Spleen (tissue), 11 donors: ENCODE measurements around the gene USP7. TPM values are rescaled to one million over a fixed set of nuclear protein-coding genes. Genes with fewer than 3 reads are reported as not detected.

Source experiments
- DNase-seq: peaks from one replicate; pipeline ENCODE4 v3.0.0-alpha.2; 2020
- H3K27ac ChIP-seq, 8 donors: fragments of 200-600 bp; sonication (generic) in 7 of 8; 1 replicate in 4 of 8; 2 replicates in 4 of 8; pipeline versions ENCODE4 v1.5.0 to v1.8.0; 2016 to 2021; ENCODE audit warnings: inconsistent platforms in 4 of 8, mild to moderate bottlenecking in 4 of 8, moderate library complexity in 1 of 8
- H3K27me3 ChIP-seq, 7 donors: fragments of 200-600 bp; sonication (generic) in 6 of 7; replicated peaks in 1 of 7; 1 replicate in 4 of 7; 2 replicates in 3 of 7; pipeline versions ENCODE4 v1.5.0 to v1.8.0; 2016 to 2021; ENCODE audit warnings: inconsistent platforms in 3 of 7, mild to moderate bottlenecking in 1 of 7
- H3K36me3 ChIP-seq, 6 donors: fragments of 200-600 bp; sonication (generic) in 5 of 6; 1 replicate in 4 of 6; 2 replicates in 2 of 6; pipeline versions ENCODE4 v1.5.0 to v1.8.0; 2016 to 2021; ENCODE audit warnings: inconsistent platforms in 2 of 6
- H3K4me1 ChIP-seq, 6 donors: fragments of 200-600 bp; sonication (generic) in 5 of 6; 1 replicate in 3 of 6; 2 replicates in 3 of 6; pipeline versions ENCODE4 v1.5.0 to v1.8.0; 2016 to 2021; ENCODE audit warnings: inconsistent platforms in 3 of 6
- H3K4me3 ChIP-seq, 8 donors: fragments of 200-600 bp; sonication (generic) in 7 of 8; 1 replicate in 4 of 8; 2 replicates in 4 of 8; pipeline versions ENCODE4 v1.5.0 to v1.8.0; 2016 to 2021; ENCODE audit warnings: inconsistent platforms in 4 of 8, mild to moderate bottlenecking in 4 of 8, moderate library complexity in 2 of 8
- H3K9me3 ChIP-seq, 8 donors: fragments of 200-600 bp; sonication (generic) in 7 of 8; 1 replicate in 4 of 8; 2 replicates in 4 of 8; pipeline versions ENCODE4 v1.5.0 to v1.8.0; 2016 to 2021; ENCODE audit warnings: inconsistent platforms in 4 of 8
- POLR2A ChIP-seq, 3 donors: fragments of 450-650 bp; IDR thresholded peaks; one replicate each; pipeline ENCODE4 v1.5.1; 2017; ENCODE audit warnings: antibody characterized with exemption in 3 of 3, mild to moderate bottlenecking in 1 of 3
- POLR2AphosphoS5 ChIP-seq, 3 donors: sonication (generic); formaldehyde crosslinking; IDR thresholded peaks; one replicate each; pipeline ENCODE4 v1.5.1; 2017; ENCODE audit warnings: antibody characterized with exemption in 3 of 3
- WGBS, 5 donors: extraction: QIAGEN DNeasy Blood & Tissue Kit in 3 of 5; methylation state at CpG; one replicate each; pipeline versions ENCODE4 v1.1.5 to v1.1.7; 2013 to 2018; 5-methylcytosine and 5-hydroxymethylcytosine counted together
- intact Hi-C: fragments of 100-400 bp; cut with DNase I; formaldehyde crosslinking; loops from one replicate; pipeline ENCODE4 v1.15.0; 2023; ENCODE audit warnings: low total_unique reads
- polyA plus RNA-seq, 3 donors: library from polyadenylated mRNA; stranded (reverse); fragments of 200-250 nt; gene quantifications; one replicate each; pipeline ENCODE4 v1.2.1, GENCODE V29; 2013
- total RNA-seq, 7 donors: library from RNA; depleted of rRNA in 3 of 7; stranded (reverse); fragments of >200 nt in 3 of 7; fragmentation: NEBNext Ultra II Directional in 4 of 7; extraction: Animal tissue kit (Norgen Biotek cat#: 25700) in 4 of 7; gene quantifications; one replicate each; pipeline versions ENCODE4 v1.1.0 to v1.2.1, GENCODE V29; 2016 to 2021
- TF ChIP-seq, protein P1 (sequence below), 11 experiments: fragments of 200-600 bp in 7 of 11; fragments of 450-650 bp in 4 of 11; sonication (generic) in 4 of 11; IDR thresholded peaks in 8 of 11; conservative IDR thresholded peaks in 3 of 11; 1 replicate in 7 of 11; 2 replicates in 4 of 11; pipeline versions ENCODE4 v1.4.0 to v1.8.0; 2016 to 2021; ENCODE audit warnings: antibody characterized with exemption in 11 of 11, inconsistent platforms in 4 of 11, mild to moderate bottlenecking in 1 of 11
- donor health status: healthy with polysubstance abuse.
- donor health status: DM: no; HTN: no; CAD: no; lungs with moderate emphysema.
- donor health status: DM: no; HTN: no; CAD: no.
- donor health status: Bipolar disorder and iron deficiency.
- donor health status: healthy.
- donor health status: DM: no; HTN: no; CAD: no.
- donor health status: DM: yes; HTN: yes; CAD: no.

The USP7 gene
- total and polyA plus RNA-seq, 10 donors, result 26.1 to 145 (median 126) TPM

DNA sequence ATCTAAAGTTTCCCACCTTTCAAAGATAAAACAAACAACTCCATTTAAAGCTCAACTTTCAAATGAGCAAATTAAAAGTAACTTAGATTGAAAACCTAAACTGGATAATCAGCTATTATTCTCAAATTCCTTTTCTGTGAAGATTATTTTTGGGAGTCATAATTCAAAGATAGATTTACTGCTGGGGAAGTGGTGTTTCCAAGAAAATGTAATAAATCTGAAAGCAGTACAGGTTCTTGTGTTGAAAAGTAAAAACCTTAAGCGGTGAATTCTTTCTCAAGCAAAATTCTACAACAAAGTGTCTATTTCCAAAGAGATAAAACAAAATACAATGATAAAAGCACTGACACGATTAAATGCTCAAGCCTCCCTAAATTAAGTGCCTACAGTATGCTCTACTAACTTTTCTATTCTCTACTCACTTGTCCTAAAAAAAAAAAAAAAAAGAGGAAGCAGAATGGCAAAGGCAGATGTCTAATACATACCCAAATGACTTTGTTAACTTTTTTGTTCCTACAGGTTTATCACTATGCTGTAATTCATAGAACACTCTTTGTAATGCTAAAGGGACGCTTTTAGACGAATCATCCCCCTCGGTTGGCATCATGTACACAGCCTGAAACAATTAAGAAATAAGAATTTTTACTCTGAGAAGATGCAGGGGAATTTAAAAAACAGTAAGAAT, 47.0 kb downstream of the USP7 start:
- H3K9me3 ChIP-seq, result no peaks in the 10 kb centered on the region
- H3K4me1 ChIP-seq, result peaks cover 0 to 22% (median 0%) of the 10 kb centered on the region in 6 donors
- H3K36me3 ChIP-seq, result peaks cover under 1 to 100% (median 94%) of the 10 kb centered on the region in 6 donors
- intact Hi-C loops, result no loop called here
- no peaks in the 10 kb centered on the region for H3K27me3 ChIP-seq
- no peak for DNase-seq
- WGBS, 5 donors, result 60 to 74% (median 62%) methylated on average over 5 of the region's 5 CpGs
- no peak overlapping the region for H3K27ac ChIP-seq
- TF ChIP-seq, protein P1, sequence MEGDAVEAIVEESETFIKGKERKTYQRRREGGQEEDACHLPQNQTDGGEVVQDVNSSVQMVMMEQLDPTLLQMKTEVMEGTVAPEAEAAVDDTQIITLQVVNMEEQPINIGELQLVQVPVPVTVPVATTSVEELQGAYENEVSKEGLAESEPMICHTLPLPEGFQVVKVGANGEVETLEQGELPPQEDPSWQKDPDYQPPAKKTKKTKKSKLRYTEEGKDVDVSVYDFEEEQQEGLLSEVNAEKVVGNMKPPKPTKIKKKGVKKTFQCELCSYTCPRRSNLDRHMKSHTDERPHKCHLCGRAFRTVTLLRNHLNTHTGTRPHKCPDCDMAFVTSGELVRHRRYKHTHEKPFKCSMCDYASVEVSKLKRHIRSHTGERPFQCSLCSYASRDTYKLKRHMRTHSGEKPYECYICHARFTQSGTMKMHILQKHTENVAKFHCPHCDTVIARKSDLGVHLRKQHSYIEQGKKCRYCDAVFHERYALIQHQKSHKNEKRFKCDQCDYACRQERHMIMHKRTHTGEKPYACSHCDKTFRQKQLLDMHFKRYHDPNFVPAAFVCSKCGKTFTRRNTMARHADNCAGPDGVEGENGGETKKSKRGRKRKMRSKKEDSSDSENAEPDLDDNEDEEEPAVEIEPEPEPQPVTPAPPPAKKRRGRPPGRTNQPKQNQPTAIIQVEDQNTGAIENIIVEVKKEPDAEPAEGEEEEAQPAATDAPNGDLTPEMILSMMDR (IDR thresholded peaks at IDR 0.05 in 8 of 11, conservative IDR thresholded peaks at IDR 0.05 in 3 of 11), result no peak
- TF ChIP-seq POLR2AphosphoS5 (IDR thresholded peaks at IDR 0.05) (no peak), POLR2A (IDR thresholded peaks at IDR 0.05) (no peak)
- H3K4me3 ChIP-seq, result no peak overlapping the region

DNA sequence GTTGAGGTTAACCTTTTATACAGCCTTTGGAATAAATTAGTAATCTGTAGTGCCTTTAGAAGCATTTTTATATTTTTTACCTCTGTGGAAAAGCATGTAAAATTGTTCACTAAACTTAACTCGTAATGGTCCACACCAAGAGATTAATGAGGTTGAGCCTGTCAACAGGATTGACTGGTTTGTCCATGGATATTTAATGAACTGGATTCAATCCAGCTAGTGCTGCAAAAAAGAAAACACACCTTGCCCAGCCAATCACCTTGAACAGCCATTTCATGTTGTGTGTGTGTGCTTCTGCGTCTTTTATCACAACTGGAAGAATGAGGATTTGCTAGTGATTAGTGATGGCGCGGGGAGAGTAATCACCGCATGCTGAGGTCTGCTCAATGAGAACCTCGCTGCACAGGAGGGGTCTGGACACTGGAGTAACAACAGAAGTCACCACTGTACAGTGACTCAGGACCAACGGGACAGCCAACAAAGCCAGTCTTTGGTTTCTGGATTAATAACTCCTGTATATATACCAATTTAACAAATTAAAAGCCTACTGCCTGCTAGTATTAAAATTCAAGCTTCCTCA, 47.9 kb downstream of the USP7 start:
- DNase-seq, result no peak
- 90 to 97% (median 94%) methylated on average over 7 of the region's 7 CpGs for WGBS, 5 donors
- Histone ChIP-seq H3K4me3 (no peak overlapping the region), H3K4me1 (peaks cover 0 to 22% (median 0%) of the 10 kb centered on the region in 6 donors), H3K36me3 (peaks cover 0 to 100% (median 94%) of the 10 kb centered on the region in 6 donors), H3K9me3 (no peaks in the 10 kb centered on the region), H3K27ac (no peak overlapping the region), H3K27me3 (no peaks in the 10 kb centered on the region)
- TF ChIP-seq POLR2A (IDR thresholded peaks at IDR 0.05) (no peak), POLR2AphosphoS5 (IDR thresholded peaks at IDR 0.05) (no peak)
- TF ChIP-seq, protein P1 (IDR thresholded peaks at IDR 0.05 in 8 of 11, conservative IDR thresholded peaks at IDR 0.05 in 3 of 11), result no peak
- intact Hi-C loops, result no loop called here

DNA sequence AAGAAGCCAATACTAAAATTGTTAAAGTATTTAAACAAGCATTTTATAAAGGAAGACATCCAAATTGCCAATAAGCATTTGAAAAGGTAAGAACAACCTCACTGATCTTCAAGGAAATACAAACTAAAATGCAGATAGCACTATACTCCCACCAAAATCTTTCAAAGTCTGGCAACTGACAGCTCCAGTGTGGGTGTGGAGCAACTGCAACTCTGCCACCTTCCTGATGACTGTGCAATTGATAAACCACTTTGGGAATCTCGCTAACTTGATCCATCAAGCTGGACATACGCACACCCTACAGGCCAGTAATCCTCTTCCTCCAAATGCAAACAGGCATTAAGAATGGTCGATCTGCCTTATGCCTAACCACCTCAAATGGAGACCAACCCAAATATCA, 49.6 kb downstream of the USP7 start:
- intact Hi-C loops, result no loop called here

GRCh38 chr16:8912793-8913192, 50.9 kb downstream of the USP7 start:
- Histone ChIP-seq H3K4me3 (no peak overlapping the region), H3K27me3 (no peaks in the 10 kb centered on the region), H3K27ac (no peak overlapping the region), H3K36me3 (peaks cover 0 to 100% (median 93%) of the 10 kb centered on the region in 6 donors), H3K9me3 (no peaks in the 10 kb centered on the region), H3K4me1 (peaks cover 0 to 12% (median 2%) of the 10 kb centered on the region in 6 donors)
- no peak for DNase-seq
- intact Hi-C loops, result no loop called here
- no peak for TF ChIP-seq POLR2A (IDR thresholded peaks at IDR 0.05)
- TF ChIP-seq POLR2AphosphoS5 (IDR thresholded peaks at IDR 0.05), result no peak
- TF ChIP-seq, protein P1 (IDR thresholded peaks at IDR 0.05 in 8 of 11, conservative IDR thresholded peaks at IDR 0.05 in 3 of 11), result no peak
- 86 to 95% (median 89%) methylated on average over 4 of the region's 4 CpGs for WGBS, 5 donors

More for the DNA sequence above, 49.6 kb downstream of the USP7 start:
- TF ChIP-seq POLR2A (IDR thresholded peaks at IDR 0.05) (no peak), POLR2AphosphoS5 (IDR thresholded peaks at IDR 0.05) (no peak)
- TF ChIP-seq, protein P1 (IDR thresholded peaks at IDR 0.05 in 8 of 11, conservative IDR thresholded peaks at IDR 0.05 in 3 of 11), result no peak
- no peak for DNase-seq
- whole genome bisulfite sequencing, 5 donors, result 93 to 99% (median 95%) methylated on average over 3 of the region's 3 CpGs
- Histone ChIP-seq H3K27me3 (no peaks in the 10 kb centered on the region), H3K4me3 (no peak overlapping the region), H3K27ac (no peak overlapping the region), H3K9me3 (no peaks in the 10 kb centered on the region), H3K36me3 (peaks cover 0 to 100% (median 94%) of the 10 kb centered on the region in 6 donors), H3K4me1 (peaks cover 0 to 13% (median 0%) of the 10 kb centered on the region in 6 donors)
